SK-N-SH treated with all-trans-retinoic acid at 6 μM for 48 hours (cell line): ENCODE measurements around the gene RER1.

Experiments
- ATAC-seq: fragments of 200-7000 bp; cut with Tn5 transposase; 3 replicates; pipeline ENCODE4 v1.9.1; 2020; ENCODE audit warnings: mild to moderate bottlenecking, moderate library complexity
- ARNTL ChIP-seq: fragments of 450-650 bp; formaldehyde crosslinking; IDR thresholded peaks from 2 replicates; pipeline ENCODE4 v1.5.0; 2020; ENCODE audit warnings: low read depth, mild to moderate bottlenecking, moderate library complexity, borderline replicate concordance
- BACH2 ChIP-seq: fragments of 250-450 bp; sonication (Bioruptor Pico); IDR thresholded peaks from 2 replicates; pipeline ENCODE4 v1.9.0; 2021; ENCODE audit warnings: mild to moderate bottlenecking, borderline replicate concordance
- CSDC2 ChIP-seq: fragments of 250-450 bp; sonication (Bioruptor Pico); IDR thresholded peaks from 2 replicates; pipeline ENCODE4 v1.5.0; 2020; ENCODE audit warnings: mild to moderate bottlenecking, moderate library complexity
- ESRRG ChIP-seq: fragments of 250-450 bp; sonication (Bioruptor Pico); IDR thresholded peaks from 2 replicates; pipeline ENCODE4 v1.6.1; 2021; ENCODE audit warnings: mild to moderate bottlenecking
- ISL1 ChIP-seq: fragments of 250-450 bp; sonication (Bioruptor Pico); IDR thresholded peaks from 2 replicates; pipeline ENCODE4 v2.1.2; 2022; ENCODE audit warnings: mild to moderate bottlenecking, moderate library complexity
- SNAI2 ChIP-seq: fragments of 250-450 bp; sonication (Bioruptor Pico); IDR thresholded peaks from 2 replicates; pipeline ENCODE4 v1.5.0; 2020; ENCODE audit warnings: mild to moderate bottlenecking, moderate library complexity
- TCF4 ChIP-seq: fragments of 250-450 bp; sonication (Bioruptor Pico); IDR thresholded peaks from 2 replicates; pipeline ENCODE4 v1.8.0; 2021; ENCODE audit warnings: mild to moderate bottlenecking, moderate library complexity, borderline replicate concordance
- TOX ChIP-seq: fragments of 250-450 bp; sonication (Bioruptor Pico); IDR thresholded peaks from 2 replicates; pipeline ENCODE4 v1.8.0; 2021; ENCODE audit warnings: mild to moderate bottlenecking, moderate library complexity, borderline replicate concordance
- ZFP30 ChIP-seq: fragments of 450-650 bp; formaldehyde crosslinking; IDR thresholded peaks from 2 replicates; pipeline ENCODE4 v1.5.0; 2022; ENCODE audit warnings: mild to moderate bottlenecking, moderate library complexity
- ZNF565 ChIP-seq: fragments of 450-650 bp; formaldehyde crosslinking; conservative IDR thresholded peaks from 2 replicates; pipeline ENCODE4 v1.5.0; 2020; ENCODE audit warnings: low read depth, mild to moderate bottlenecking, moderate library complexity
- ZNF70 ChIP-seq: fragments of 450-650 bp; formaldehyde crosslinking; IDR thresholded peaks from 2 replicates; pipeline ENCODE4 v1.5.0; 2020; ENCODE audit warnings: mild to moderate bottlenecking, moderate library complexity
- ZNF8 ChIP-seq: fragments of 450-650 bp; formaldehyde crosslinking; IDR thresholded peaks from 2 replicates; pipeline ENCODE4 v1.5.0; 2020; ENCODE audit warnings: mild to moderate bottlenecking, moderate library complexity
- TF ChIP-seq, protein P1 (sequence below): fragments of 250-450 bp; sonication (Bioruptor Pico); IDR thresholded peaks from 2 replicates; pipeline ENCODE4 v1.5.0; 2020; ENCODE audit warnings: mild to moderate bottlenecking, moderate library complexity
- TF ChIP-seq, protein P2 (sequence below): fragments of 250-450 bp; sonication (Bioruptor Pico); IDR thresholded peaks from 2 replicates; pipeline ENCODE4 v1.8.0; 2021; ENCODE audit warnings: low read depth, mild to moderate bottlenecking, moderate library complexity, borderline replicate concordance
- TF ChIP-seq, protein P3 (sequence below): fragments of 250-450 bp; sonication (Bioruptor Pico); IDR thresholded peaks from 2 replicates; pipeline ENCODE4 v1.5.1; 2020; ENCODE audit warnings: low read depth, mild to moderate bottlenecking, moderate library complexity

RER1 gene

DNA sequence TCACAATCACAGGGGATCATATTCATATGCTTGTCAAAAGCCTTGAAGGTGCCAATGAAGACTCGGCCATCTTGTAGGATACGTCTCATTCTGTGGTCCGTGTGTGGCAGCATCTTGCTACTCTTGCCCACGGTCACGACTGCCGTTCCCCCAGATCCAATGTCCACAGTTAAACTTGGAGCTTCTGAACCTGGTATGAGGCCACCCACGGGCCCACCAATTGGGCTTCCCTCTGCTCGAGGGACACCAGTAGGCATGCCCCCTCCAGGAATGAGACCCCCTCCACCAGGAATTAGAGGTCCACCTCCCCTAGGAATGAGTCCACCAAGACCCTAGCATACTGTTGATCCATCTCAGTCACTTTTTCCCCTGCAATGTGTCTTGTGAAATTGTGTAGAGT lies 39.9 kb upstream of the RER1 start (continued):
- TF ChIP-seq, protein P1, sequence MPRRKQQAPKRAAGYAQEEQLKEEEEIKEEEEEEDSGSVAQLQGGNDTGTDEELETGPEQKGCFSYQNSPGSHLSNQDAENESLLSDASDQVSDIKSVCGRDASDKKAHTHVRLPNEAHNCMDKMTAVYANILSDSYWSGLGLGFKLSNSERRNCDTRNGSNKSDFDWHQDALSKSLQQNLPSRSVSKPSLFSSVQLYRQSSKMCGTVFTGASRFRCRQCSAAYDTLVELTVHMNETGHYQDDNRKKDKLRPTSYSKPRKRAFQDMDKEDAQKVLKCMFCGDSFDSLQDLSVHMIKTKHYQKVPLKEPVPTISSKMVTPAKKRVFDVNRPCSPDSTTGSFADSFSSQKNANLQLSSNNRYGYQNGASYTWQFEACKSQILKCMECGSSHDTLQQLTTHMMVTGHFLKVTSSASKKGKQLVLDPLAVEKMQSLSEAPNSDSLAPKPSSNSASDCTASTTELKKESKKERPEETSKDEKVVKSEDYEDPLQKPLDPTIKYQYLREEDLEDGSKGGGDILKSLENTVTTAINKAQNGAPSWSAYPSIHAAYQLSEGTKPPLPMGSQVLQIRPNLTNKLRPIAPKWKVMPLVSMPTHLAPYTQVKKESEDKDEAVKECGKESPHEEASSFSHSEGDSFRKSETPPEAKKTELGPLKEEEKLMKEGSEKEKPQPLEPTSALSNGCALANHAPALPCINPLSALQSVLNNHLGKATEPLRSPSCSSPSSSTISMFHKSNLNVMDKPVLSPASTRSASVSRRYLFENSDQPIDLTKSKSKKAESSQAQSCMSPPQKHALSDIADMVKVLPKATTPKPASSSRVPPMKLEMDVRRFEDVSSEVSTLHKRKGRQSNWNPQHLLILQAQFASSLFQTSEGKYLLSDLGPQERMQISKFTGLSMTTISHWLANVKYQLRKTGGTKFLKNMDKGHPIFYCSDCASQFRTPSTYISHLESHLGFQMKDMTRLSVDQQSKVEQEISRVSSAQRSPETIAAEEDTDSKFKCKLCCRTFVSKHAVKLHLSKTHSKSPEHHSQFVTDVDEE (CRISPR knock-in tag): no peak

DNA sequence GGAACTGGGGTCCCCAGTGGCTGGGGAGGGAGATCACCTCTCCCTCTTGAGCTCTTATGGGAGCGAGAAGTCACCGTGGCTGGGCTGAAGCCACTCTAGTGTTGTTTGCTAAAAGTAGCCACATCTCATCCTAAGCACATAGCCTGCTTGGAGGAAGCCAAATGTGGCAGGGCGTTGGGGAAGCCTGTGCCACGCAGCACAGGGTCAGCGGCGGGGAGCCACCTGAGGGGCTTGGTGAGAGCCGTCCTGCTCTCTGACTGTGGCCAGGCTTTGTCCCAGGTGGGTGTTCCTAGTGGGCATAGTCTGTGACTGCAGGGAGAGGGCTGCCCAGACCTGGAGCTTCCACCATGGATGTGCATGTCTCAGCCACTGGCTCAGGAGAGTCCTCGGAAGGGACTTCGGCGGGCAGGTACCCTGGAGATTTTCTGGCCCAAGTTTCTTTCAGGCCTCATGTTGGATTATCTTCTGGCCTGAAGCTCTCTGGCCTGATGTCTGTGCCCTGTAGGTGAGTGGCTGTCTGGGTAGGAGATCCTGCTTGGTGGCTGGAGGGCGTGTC lies 39.2 kb upstream of the RER1 start:
- no peak for ATAC-seq
- no peak for TF ChIP-seq ESRRG (CRISPR knock-in tag)
- no peak for TF ChIP-seq ZNF565 (CRISPR knock-in tag)
- TF ChIP-seq ZNF8: no peak
- TF ChIP-seq TCF4 (CRISPR knock-in tag): no peak
- no peak for TF ChIP-seq TOX (CRISPR knock-in tag)
- no peak for TF ChIP-seq CSDC2 (CRISPR knock-in tag)
- TF ChIP-seq BACH2: no peak
- no peak for TF ChIP-seq ISL1 (CRISPR knock-in tag)
- TF ChIP-seq, all 23 proteins: peak for 0

DNA sequence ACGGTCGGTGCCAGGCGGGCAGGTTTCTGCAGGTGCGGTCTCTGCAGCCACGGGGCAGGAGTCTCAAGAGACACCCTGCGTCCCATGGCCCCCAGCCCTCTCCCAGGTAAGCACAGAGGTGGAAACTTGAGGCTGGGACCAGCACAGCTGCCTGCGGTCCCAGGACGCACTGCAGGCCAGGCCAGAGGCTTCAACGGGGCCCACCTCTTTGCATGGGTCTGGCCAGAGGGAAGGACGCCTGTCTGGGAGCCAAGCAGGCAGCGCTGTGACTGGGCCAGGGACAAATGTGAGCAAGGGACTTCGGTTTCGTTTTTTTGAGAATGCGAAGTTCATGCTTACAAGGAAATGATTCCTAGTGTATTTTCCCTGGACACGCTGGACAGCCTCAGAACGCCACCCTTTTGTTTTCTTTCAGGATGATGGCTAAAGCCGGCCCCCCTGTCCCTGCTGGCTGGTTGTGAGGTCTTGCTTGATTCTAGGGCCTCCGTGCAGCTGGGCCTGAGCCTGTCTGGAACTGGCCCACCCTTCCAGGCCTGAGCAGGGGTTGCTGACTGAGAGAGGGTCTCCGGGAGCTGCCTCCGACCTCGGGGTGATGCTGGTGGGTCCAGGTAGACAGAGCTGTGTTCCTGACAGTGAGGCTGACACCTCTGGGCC lies 38.6 kb upstream of the RER1 start:
- TF ChIP-seq ZNF8: no peak
- ATAC-seq: no peak

DNA sequence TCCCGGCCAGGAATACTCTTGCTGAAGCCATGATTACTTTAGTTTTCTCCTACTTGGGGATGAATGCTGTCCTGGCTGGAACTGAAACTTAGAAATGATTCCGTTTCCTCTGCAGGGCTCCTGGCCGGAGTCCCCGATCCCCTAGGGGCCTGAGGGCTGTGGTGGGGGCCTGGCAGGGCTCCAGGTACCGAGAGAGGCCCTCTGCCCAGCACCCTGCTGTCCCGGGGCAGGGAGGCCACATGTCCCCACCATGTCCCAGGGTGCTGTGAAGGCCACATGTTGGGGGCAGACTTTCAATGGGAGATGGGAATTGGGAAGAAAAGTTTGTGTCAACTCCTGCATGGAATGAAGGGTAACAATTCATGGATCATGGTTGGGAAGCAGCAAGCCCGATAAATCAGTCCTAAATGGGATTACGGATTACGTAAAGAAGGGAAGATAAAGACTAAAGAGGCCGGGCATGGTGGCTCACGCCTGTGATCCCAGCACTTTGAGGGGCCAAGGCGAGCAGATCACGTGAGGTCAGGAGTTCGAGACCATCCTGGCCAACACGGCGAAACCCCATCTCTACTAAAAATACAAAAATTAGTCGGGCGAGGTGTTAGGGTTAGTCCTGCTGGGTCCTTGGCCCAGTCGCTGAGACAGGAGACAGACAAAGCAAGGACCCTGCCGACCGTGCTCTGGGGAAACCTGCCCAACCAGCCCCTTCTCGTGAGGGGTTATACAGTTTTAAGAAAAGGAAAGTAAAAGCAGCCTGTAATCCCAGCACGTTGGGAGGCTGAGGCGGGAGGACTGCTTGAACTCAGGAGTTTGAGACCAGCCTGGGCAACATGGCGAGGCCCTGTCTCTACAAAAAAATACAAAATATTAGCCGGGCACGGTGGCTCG lies 37.8 kb upstream of the RER1 start:
- ATAC-seq: no peak
- no peak for TF ChIP-seq ZNF70 (CRISPR knock-in tag)
- TF ChIP-seq TCF4 (CRISPR knock-in tag): no peak
- TF ChIP-seq, protein P2, sequence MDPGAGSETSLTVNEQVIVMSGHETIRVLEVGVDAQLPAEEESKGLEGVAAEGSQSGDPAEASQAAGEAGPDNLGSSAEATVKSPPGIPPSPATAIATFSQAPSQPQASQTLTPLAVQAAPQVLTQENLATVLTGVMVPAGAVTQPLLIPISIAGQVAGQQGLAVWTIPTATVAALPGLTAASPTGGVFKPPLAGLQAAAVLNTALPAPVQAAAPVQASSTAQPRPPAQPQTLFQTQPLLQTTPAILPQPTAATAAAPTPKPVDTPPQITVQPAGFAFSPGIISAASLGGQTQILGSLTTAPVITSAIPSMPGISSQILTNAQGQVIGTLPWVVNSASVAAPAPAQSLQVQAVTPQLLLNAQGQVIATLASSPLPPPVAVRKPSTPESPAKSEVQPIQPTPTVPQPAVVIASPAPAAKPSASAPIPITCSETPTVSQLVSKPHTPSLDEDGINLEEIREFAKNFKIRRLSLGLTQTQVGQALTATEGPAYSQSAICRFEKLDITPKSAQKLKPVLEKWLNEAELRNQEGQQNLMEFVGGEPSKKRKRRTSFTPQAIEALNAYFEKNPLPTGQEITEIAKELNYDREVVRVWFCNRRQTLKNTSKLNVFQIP (CRISPR knock-in tag): no peak
- TF ChIP-seq, protein P1 (CRISPR knock-in tag): no peak
- no peak for TF ChIP-seq BACH2
- no peak for TF ChIP-seq ZFP30 (CRISPR knock-in tag)
- TF ChIP-seq ZNF8: no peak
- no peak for TF ChIP-seq ARNTL (CRISPR knock-in tag)
- TF ChIP-seq TOX (CRISPR knock-in tag): no peak
- TF ChIP-seq, protein P3, sequence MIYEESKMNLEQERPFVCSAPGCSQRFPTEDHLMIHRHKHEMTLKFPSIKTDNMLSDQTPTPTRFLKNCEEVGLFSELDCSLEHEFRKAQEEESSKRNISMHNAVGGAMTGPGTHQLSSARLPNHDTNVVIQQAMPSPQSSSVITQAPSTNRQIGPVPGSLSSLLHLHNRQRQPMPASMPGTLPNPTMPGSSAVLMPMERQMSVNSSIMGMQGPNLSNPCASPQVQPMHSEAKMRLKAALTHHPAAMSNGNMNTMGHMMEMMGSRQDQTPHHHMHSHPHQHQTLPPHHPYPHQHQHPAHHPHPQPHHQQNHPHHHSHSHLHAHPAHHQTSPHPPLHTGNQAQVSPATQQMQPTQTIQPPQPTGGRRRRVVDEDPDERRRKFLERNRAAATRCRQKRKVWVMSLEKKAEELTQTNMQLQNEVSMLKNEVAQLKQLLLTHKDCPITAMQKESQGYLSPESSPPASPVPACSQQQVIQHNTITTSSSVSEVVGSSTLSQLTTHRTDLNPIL (CRISPR knock-in tag): no peak
- no peak for TF ChIP-seq SNAI2 (CRISPR knock-in tag)
